Embryonic facial prominence (tissue), 1 donor: ENCODE measurements around the gene NEURL2.
"Not testable (repeated sequence)": the region's sequence is repeated elsewhere in the genome, so short reads cannot be mapped to it uniquely, and the experiment has no call there.

ENCODE experiments used
- DNase-seq: peaks from one replicate; pipeline ENCODE4 v3.0.0-alpha.2; 2016; ENCODE audit errors: extremely low spot score

NEURL2 gene

GRCh38 chr20:45890985-45891983, at the start of gene NEURL2, which contains the start of gene CTSA:
NEURL2 (minus strand) TSS chr20:45891208; CDS start chr20:45890991, 217 bp downstream.
CTSA (plus strand) TSS chr20:45891335; CDS start chr20:45891569, 234 bp downstream.
- DNase-seq = peak; percentile 77

GRCh38 chr20:45940469-45940868, 49.5 kb upstream of the NEURL2 start:
- no peak for DNase-seq

- no peak for DNase-seq
Measured at GRCh38 chr20:45940053-45940452, 49.0 kb upstream of the NEURL2 start.

- no peak for DNase-seq
Measured at GRCh38 chr20:45938727-45939438, 47.9 kb upstream of the NEURL2 start.

- no peak for DNase-seq
Measured at GRCh38 chr20:45937765-45938164, 46.8 kb upstream of the NEURL2 start.

GRCh38 chr20:45935416-45936046, 44.5 kb upstream of the NEURL2 start:
- no peak for DNase-seq

GRCh38 chr20:45934586-45935415, 43.8 kb upstream of the NEURL2 start, which contains the start of gene PCIF1:
PCIF1 (plus strand) TSS chr20:45934683; CDS start chr20:45939000, 4,317 bp downstream.
- peak; percentile 97 for DNase-seq

- peak; percentile 69 for DNase-seq
Measured at GRCh38 chr20:45934046-45934585, 43.1 kb upstream of the NEURL2 start.

GRCh38 chr20:45933266-45934045, 42.4 kb upstream of the NEURL2 start:
- DNase-seq = peak; percentile 27

GRCh38 chr20:45931680-45932079, 40.7 kb upstream of the NEURL2 start:
- not testable (repeated sequence) for DNase-seq

- DNase-seq = no peak
Measured at GRCh38 chr20:45927071-45927878, 36.3 kb upstream of the NEURL2 start.

- DNase-seq = no peak
Measured at GRCh38 chr20:45926731-45927070, 35.7 kb upstream of the NEURL2 start.

- no peak for DNase-seq
Measured at GRCh38 chr20:45925821-45926506, 35.0 kb upstream of the NEURL2 start.

GRCh38 chr20:45924391-45925261, 33.6 kb upstream of the NEURL2 start:
- no peak for DNase-seq

- no peak for DNase-seq
Measured at GRCh38 chr20:45921337-45922189, 30.6 kb upstream of the NEURL2 start.

GRCh38 chr20:45920462-45921336, 29.7 kb upstream of the NEURL2 start:
- no peak for DNase-seq
